ENCODE measurements around the gene ELN.

DNA sequence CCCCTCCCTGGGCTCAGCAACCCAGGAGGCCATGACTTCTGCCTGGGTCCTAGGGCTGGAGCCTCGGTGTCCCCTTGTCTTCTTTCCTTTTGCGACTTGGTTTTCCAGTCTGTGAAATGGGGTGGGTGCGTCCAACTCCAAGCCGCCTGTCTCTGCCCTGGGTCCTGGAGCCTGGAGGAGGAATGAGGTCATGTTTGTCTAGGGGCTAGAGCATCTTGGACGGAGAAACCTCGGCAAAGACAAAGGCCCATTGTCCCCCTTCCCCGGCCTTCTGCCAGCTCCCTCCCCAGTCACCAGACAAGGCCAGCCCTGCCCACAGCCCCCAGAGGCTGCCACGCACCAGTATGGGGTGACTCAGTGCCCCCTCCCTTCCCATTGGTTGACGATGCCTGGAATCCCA lies 39.8 kb upstream of the ELN start:
- no peak for TF ChIP-seq POLR2AphosphoS5 (IDR thresholded peaks at IDR 0.05; ENCODE audit: low read depth, low read length)
- TF ChIP-seq PAX5 (IDR thresholded peaks at IDR 0.05; ENCODE audit: insufficient read depth, low read length, severe bottlenecking), result no peak
- TF ChIP-seq POLR2A (IDR thresholded peaks at IDR 0.05; ENCODE audit: low read depth, low read length), result no peak
- no peak for TF ChIP-seq TAF1 (IDR thresholded peaks at IDR 0.05; ENCODE audit: low read depth, low read length)
